K562 (cell line): ENCODE measurements around the gene MAEL. TPM values are rescaled to one million over a fixed set of nuclear protein-coding genes. Genes with fewer than 3 reads are reported as not detected.

Experiments used
- ATAC-seq: fragments of 200-7000 bp; cut with Tn5 transposase; 3 replicates; pipeline ENCODE4 v1.9.1; 2020; ENCODE audit warnings: moderate library complexity
- BruUV-seq: library from RNA; stranded (reverse); fragments of 400-500 nt; replicated peaks from 2 replicates; lab custom pipeline; 2021; lab: Mats Ljungman, UMichigan
- CTCF ChIA-PET: fragments of 300-600 bp; formaldehyde crosslinking; extraction: SDS; loops from one replicate; lab custom pipeline; 2021; ENCODE audit warnings: low intra/inter-chr PET ratio; lab: Yijun Ruan, JAX
- POLR2A ChIA-PET: fragments of 300-600, 350-650 bp; sonication (Branson Sonifier 250); formaldehyde crosslinking; extraction: SDS; loops from one replicate; lab custom pipeline; 2021; ENCODE audit warnings: antibody characterized with exemption, inconsistent platforms; lab: Yijun Ruan, JAX
- DNase-seq, 4 experiments: peaks; one replicate each; pipeline versions ENCODE4 v3.0.0 to v3.0.0-alpha.2; 2011 to 2018; ENCODE audit warnings: low spot score in 3 of 4, mixed read lengths in 3 of 4; ENCODE audit errors: extremely low read depth in 1 of 4
- FAIRE-seq: peaks from 2 replicates; lab custom pipeline; 2011; peaks lifted over from hg19 to GRCh38; lab: Jason Lieb, UNC
- H2AFZ ChIP-seq: 2 replicates; pipeline ENCODE4 v1.6.0; 2011; ENCODE audit warnings: low read depth, low read length, control low read depth, inconsistent platforms
- H3K27ac ChIP-seq: fragments of 200-600 bp; 3 replicates; pipeline ENCODE4 v1.8.0; 2011; ENCODE audit warnings: low read depth, mild to moderate bottlenecking, control low read depth, inconsistent platforms, low read length, moderate library complexity, mixed read lengths; ENCODE audit errors: extremely low read depth
- H3K27me3 ChIP-seq, 2 experiments: fragments of 300-600 bp in 1 of 2; 2 replicates in 1 of 2; 3 replicates in 1 of 2; pipeline versions ENCODE4 v1.6.0 to v1.8.0; 2011; ENCODE audit warnings: inconsistent platforms in 2 of 2, low read length in 2 of 2, mild to moderate bottlenecking in 1 of 2, mixed read lengths in 1 of 2, moderate library complexity in 1 of 2; ENCODE audit not compliant: control insufficient read depth in 2 of 2, insufficient read depth in 2 of 2
- H3K36me3 ChIP-seq: fragments of 300-600 bp; 3 replicates; pipeline ENCODE4 v1.8.0; 2011; ENCODE audit warnings: mild to moderate bottlenecking, low read length, inconsistent platforms; ENCODE audit not compliant: control insufficient read depth, insufficient read depth
- H3K4me1 ChIP-seq, 2 experiments: fragments of 200-600 bp in 1 of 2; replicated peaks in 1 of 2; 2 replicates in 1 of 2; 3 replicates in 1 of 2; pipeline versions ENCODE4 v1.5.1 to v1.8.0; 2011; ENCODE audit warnings: inconsistent platforms in 2 of 2, low read length in 2 of 2, mild to moderate bottlenecking in 1 of 2, mixed read lengths in 1 of 2, moderate library complexity in 1 of 2; ENCODE audit not compliant: control insufficient read depth in 2 of 2, insufficient read depth in 2 of 2
- H3K4me2 ChIP-seq: 2 replicates; pipeline ENCODE4 v1.6.1; 2011; ENCODE audit warnings: low read length, control low read depth, inconsistent platforms, mixed read lengths; ENCODE audit not compliant: insufficient read depth
- H3K4me3 ChIP-seq: fragments of 200-600 bp; sonication (generic), shearing (Covaris generic); 2 replicates; pipeline ENCODE4 v1.5.1; 2016; ENCODE audit warnings: control low read depth, inconsistent platforms
- H3K79me2 ChIP-seq: fragments of 200-600 bp; 3 replicates; pipeline ENCODE4 v1.8.0; 2011; ENCODE audit warnings: low read length, inconsistent platforms; ENCODE audit not compliant: control insufficient read depth, insufficient read depth
- H3K9ac ChIP-seq, 2 experiments: 2 replicates each; pipeline versions ENCODE4 v1.6.0 to v1.6.1; 2011; ENCODE audit warnings: low read depth in 2 of 2, low read length in 2 of 2, control low read depth in 1 of 2, inconsistent platforms in 1 of 2, mild to moderate bottlenecking in 1 of 2, mixed read lengths in 1 of 2; ENCODE audit not compliant: insufficient read depth in 1 of 2
- H3K9me1 ChIP-seq: one replicate; pipeline ENCODE4 v1.6.0; 2011; ENCODE audit warnings: inconsistent platforms, mild to moderate bottlenecking, low read length, moderate library complexity; ENCODE audit not compliant: control insufficient read depth, insufficient read depth
- H3K9me3 ChIP-seq: replicated peaks from 2 replicates; pipeline ENCODE4 v1.5.1; 2011; ENCODE audit warnings: low read depth, low read length, inconsistent platforms; ENCODE audit not compliant: control insufficient read depth, insufficient read depth
- H4K20me1 ChIP-seq: replicated peaks from 2 replicates; pipeline ENCODE4 v1.6.1; 2011; ENCODE audit warnings: low read length, inconsistent platforms, mixed read lengths; ENCODE audit not compliant: control insufficient read depth, insufficient read depth
- NONO ChIP-seq, 2 experiments: fragments of 200-400 bp in 1 of 2; fragments of 450-650 bp in 1 of 2; formaldehyde crosslinking in 1 of 2; IDR thresholded peaks; 2 replicates each; pipeline ENCODE4 v1.6.1; 2017; ENCODE audit warnings: low read depth in 2 of 2, mild to moderate bottlenecking in 2 of 2, moderate library complexity in 2 of 2, low read length in 1 of 2
- RBM39 ChIP-seq: fragments of 200-400 bp; formaldehyde crosslinking; optimal IDR thresholded peaks from 2 replicates; pipeline ENCODE3; 2018; ENCODE audit warnings: low read depth, low read length
- RFX5 ChIP-seq: IDR thresholded peaks from 2 replicates; pipeline ENCODE4 v1.6.1; 2011; ENCODE audit warnings: low read depth, mild to moderate bottlenecking, improper control_type of control experiment, low read length
- RREB1 ChIP-seq: fragments of 250-450 bp; sonication (Bioruptor Pico); IDR thresholded peaks from 2 replicates; pipeline ENCODE4 v1.4.0; 2020
- SMARCA4 ChIP-seq: fragments of 450-650 bp; IDR thresholded peaks from 2 replicates; pipeline ENCODE4 v1.6.1; 2016
- SMARCB1 ChIP-seq: IDR thresholded peaks from 2 replicates; pipeline ENCODE4 v1.6.1; 2011; ENCODE audit warnings: improper control_type of control experiment, low read depth; ENCODE audit not compliant: insufficient read length
- SMARCC2 ChIP-seq: fragments of 450-650 bp; IDR thresholded peaks from 2 replicates; pipeline ENCODE4 v1.6.1; 2017; ENCODE audit warnings: antibody characterized with exemption, moderate library complexity, mild to moderate bottlenecking, low read depth
- SMARCE1 ChIP-seq: fragments of 450-650 bp; IDR thresholded peaks from 2 replicates; pipeline ENCODE4 v1.7.1; 2016; ENCODE audit warnings: mild to moderate bottlenecking
- TCF7L2 ChIP-seq: fragments of 150-350 bp; IDR thresholded peaks from 2 replicates; pipeline ENCODE4 v1.6.1; 2016; ENCODE audit warnings: low read depth, mild to moderate bottlenecking, low read length, moderate library complexity
- TFE3 ChIP-seq: fragments of 450-650 bp; formaldehyde crosslinking; IDR thresholded peaks from 2 replicates; pipeline ENCODE4 v1.4.0; 2020; ENCODE audit warnings: mild to moderate bottlenecking, mixed read lengths
- ZNF717 ChIP-seq: fragments of 250-450 bp; sonication (Bioruptor Pico); IDR thresholded peaks from 2 replicates; pipeline ENCODE4 v1.5.0; 2021
- WGBS: fragments of 100-300 bp; shearing (Covaris generic); methylation state at CpG from one replicate; pipeline ENCODE4 v1.1.6; 2016; ENCODE audit warnings: low coverage, mixed read lengths; ENCODE audit not compliant: insufficient coverage; ENCODE audit errors: missing lambda C conversion rate; 5-methylcytosine and 5-hydroxymethylcytosine counted together
- in situ Hi-C: fragments of 300-500 bp; cut with MboI; formaldehyde crosslinking; loops from 4 replicates; pipeline ENCODE4 v1.15.0; 2018; ENCODE audit warnings: inconsistent platforms, mixed read lengths
- intact Hi-C: fragments of 100-400 bp; cut with micrococcal nuclease; formaldehyde crosslinking; loops from 2 replicates; pipeline ENCODE4 v1.14.2; 2022
- polyA plus RNA-seq, 8 experiments: library from polyadenylated mRNA; depleted of rRNA in 4 of 8; stranded (reverse) in 5 of 8; unstranded in 3 of 8; fragments of >200 nt; fragmentation: Nextera tagmentation in 2 of 8; fragmentation: Illumina TruSeq in 1 of 8; extraction: Ambion mirVana in 2 of 8; extraction: Trizol in 1 of 8; gene quantifications; 2 replicates each; pipeline versions ENCODE4 v1.2.1 to v1.2.3, GENCODE V29; 2011 to 2014; ENCODE audit warnings: inconsistent platforms in 1 of 8, missing spikeins in 1 of 8
- total RNA-seq, 7 experiments: library from RNA; depleted of rRNA in 6 of 7; stranded (reverse); fragments of >200 nt in 6 of 7; fragmentation: Illumina TruSeq in 2 of 7; extraction: Trizol in 2 of 7; gene quantifications; 2 replicates each; pipeline versions ENCODE4 v1.2.1 to v1.2.3, GENCODE V29; 2011 to 2021; ENCODE audit warnings: low replicate concordance in 1 of 7

The MAEL gene
- total and polyA plus RNA-seq, 9 of the 15 experiments (the other 6 are each of a cell fraction or from before 2014, with no cell fraction given), result 0.11 to 1.9 (median 0.75) TPM

GRCh38 chr1:166956872-166957271 lies 32.2 kb upstream of the MAEL start (continued):
- TF ChIP-seq SMARCA4 (no peak), RREB1 (no peak), ZNF717 (no peak), SMARCE1 (no peak), SMARCC2 (no peak)

GRCh38 chr1:166960858-166961474 lies 28.1 kb upstream of the MAEL start:
- in situ Hi-C loops, result no loop called here
- Histone ChIP-seq H3K4me1 (no peaks in the 10 kb centered on the region), H3K9me3 (no peaks in the 10 kb centered on the region), H3K4me2 (no peak overlapping the region), H3K79me2 (no peaks in the 10 kb centered on the region), H3K9me1 (no peaks in the 10 kb centered on the region), H2AFZ (no peak overlapping the region), H3K36me3 (no peaks in the 10 kb centered on the region), H3K27ac (no peak overlapping the region), H3K9ac (no peak overlapping the region)
- CTCF ChIA-PET, result no interaction called here
- intact Hi-C loops, result no loop called here
- no TSS peak for BruUV-seq
- no peak for ATAC-seq
- 0% methylated on average over 1 of the region's 1 CpG for WGBS
- TF ChIP-seq TFE3 (CRISPR knock-in tag) (no peak), NONO (IDR thresholded peaks at IDR 0.05; ENCODE audit: low read depth in 2 of 2, low read length in 1 of 2) (no peak), RBM39 (no peak), SMARCB1 (no peak), TCF7L2 (no peak), RFX5 (no peak)
- TF ChIP-seq, all 486 proteins: peak for 0
- FAIRE-seq (no peak), DNase-seq (no peak)
- Histone ChIP-seq H3K27me3 (peaks cover 7 to 8% of the 10 kb centered on the region in 2 experiments; a peak in 3 of 5 replicates), H3K4me3 (no peak overlapping the region), H4K20me1 (no peaks in the 10 kb centered on the region; the same call in 1 of the 2 replicates)
- POLR2A ChIA-PET, result no interaction called here
